ENCODE measurements around the gene FERMT3.

The FERMT3 gene

GRCh38 chr11:64204080-64204440, 2.5 kb upstream of the FERMT3 start:
- Histone ChIP-seq H3K4me2 (ENCODE audit: low read length) (peak overlapping the region; percentile 77), H3F3A (ENCODE audit: control insufficient read depth, insufficient read depth) (peaks cover 34% of the 10 kb centered on the region), H4K20me1 (ENCODE audit: control insufficient read depth, insufficient read depth, low read depth, low read length) (no peaks in the 10 kb centered on the region; the same call in 1 of the 2 replicates), H3K79me2 (ENCODE audit: control insufficient read depth, low read length) (peaks cover 26% of the 10 kb centered on the region), H3K4me3 (ENCODE audit: low read length) (no peak overlapping the region), H3K27ac (ENCODE audit: low read depth, low read length) (peak overlapping the region; percentile 95), H3K9me3 (ENCODE audit: control insufficient read depth, insufficient read depth, low read length) (no peaks in the 10 kb centered on the region), H3K36me3 (ENCODE audit: control insufficient read depth, low read length) (peaks cover 82% of the 10 kb centered on the region), H3K9me2 (replicated peaks; ENCODE audit: control insufficient read depth, low read length) (no peaks in the 10 kb centered on the region), H3K27me3 (ENCODE audit: control insufficient read depth, low read length) (no peaks in the 10 kb centered on the region), H3K4me1 (ENCODE audit: control insufficient read depth, low read length) (peaks cover 64% of the 10 kb centered on the region)
- TF ChIP-seq EZH2phosphoT487 (IDR thresholded peaks at IDR 0.05; ENCODE audit: borderline replicate concordance, low read length): no peak
- no peak for TF ChIP-seq CTCF (IDR thresholded peaks at IDR 0.05; ENCODE audit: low read depth, low read length, poor library complexity, severe bottlenecking)

- peak overlapping the region; percentile 77 for H3K4me2 ChIP-seq (ENCODE audit: low read length)
- TF ChIP-seq CTCF (IDR thresholded peaks at IDR 0.05; ENCODE audit: low read depth, low read length, poor library complexity, severe bottlenecking) (peak; percentile 83), EZH2phosphoT487 (IDR thresholded peaks at IDR 0.05; ENCODE audit: borderline replicate concordance, low read length) (no peak)
- peaks cover 87% of the 10 kb centered on the region for H3K36me3 ChIP-seq (ENCODE audit: control insufficient read depth, low read length)
Measured at GRCh38 chr11:64204464-64204989, 2.0 kb upstream of the FERMT3 start.

GRCh38 chr11:64207256-64208085, 950 bp downstream of the FERMT3 start:
- Histone ChIP-seq H3K36me3 (ENCODE audit: control insufficient read depth, low read length) (peaks cover 87% of the 10 kb centered on the region), H3K9me2 (replicated peaks; ENCODE audit: control insufficient read depth, low read length) (no peaks in the 10 kb centered on the region), H3K27ac (ENCODE audit: low read depth, low read length) (peak overlapping the region; percentile 95), H3K4me1 (ENCODE audit: control insufficient read depth, low read length) (peaks cover 96% of the 10 kb centered on the region), H3K9me3 (ENCODE audit: control insufficient read depth, insufficient read depth, low read length) (no peaks in the 10 kb centered on the region), H3K79me2 (ENCODE audit: control insufficient read depth, low read length) (peaks cover 47% of the 10 kb centered on the region), H3F3A (ENCODE audit: control insufficient read depth, insufficient read depth) (peaks cover 28% of the 10 kb centered on the region), H3K4me3 (ENCODE audit: low read length) (peak overlapping the region; percentile 84), H4K20me1 (ENCODE audit: control insufficient read depth, insufficient read depth, low read depth, low read length) (no peaks in the 10 kb centered on the region; the same call in 1 of the 2 replicates), H3K27me3 (ENCODE audit: control insufficient read depth, low read length) (no peaks in the 10 kb centered on the region), H3K4me2 (ENCODE audit: low read length) (peak overlapping the region; percentile 77)
- TF ChIP-seq CTCF (IDR thresholded peaks at IDR 0.05; ENCODE audit: low read depth, low read length, poor library complexity, severe bottlenecking) (no peak), EZH2phosphoT487 (IDR thresholded peaks at IDR 0.05; ENCODE audit: borderline replicate concordance, low read length) (no peak)

More at GRCh38 chr11:64204464-64204989, 2.0 kb upstream of the FERMT3 start:
- H3K79me2 ChIP-seq (ENCODE audit: control insufficient read depth, low read length): peaks cover 30% of the 10 kb centered on the region
- H3K27me3 ChIP-seq (ENCODE audit: control insufficient read depth, low read length): no peaks in the 10 kb centered on the region
- no peak overlapping the region for H3K4me3 ChIP-seq (ENCODE audit: low read length)
- no peaks in the 10 kb centered on the region; the same call in 1 of the 2 replicates for H4K20me1 ChIP-seq (ENCODE audit: control insufficient read depth, insufficient read depth, low read depth, low read length)
- H3K4me1 ChIP-seq (ENCODE audit: control insufficient read depth, low read length): peaks cover 68% of the 10 kb centered on the region
- H3K27ac ChIP-seq (ENCODE audit: low read depth, low read length): peak overlapping the region; percentile 95
- no peaks in the 10 kb centered on the region for H3K9me2 ChIP-seq (replicated peaks; ENCODE audit: control insufficient read depth, low read length)
- H3F3A ChIP-seq (ENCODE audit: control insufficient read depth, insufficient read depth): peaks cover 34% of the 10 kb centered on the region
- H3K9me3 ChIP-seq (ENCODE audit: control insufficient read depth, insufficient read depth, low read length): no peaks in the 10 kb centered on the region
